HG03469 (cell line): ENCODE measurements around the gene SPOUT1.
"Not testable (repeated sequence)": the region's sequence is repeated elsewhere in the genome, so short reads cannot be mapped to it uniquely, and the experiment has no call there.

Experiments used
- ATAC-seq: cut with Tn5 transposase; IDR thresholded peaks from one replicate; pipeline ENCODE4 v1.9.1; 2021; ENCODE audit warnings: mild to moderate bottlenecking, moderate library complexity, moderate number of reproducible peaks; ENCODE audit not compliant: unreplicated experiment

The SPOUT1 gene

DNA sequence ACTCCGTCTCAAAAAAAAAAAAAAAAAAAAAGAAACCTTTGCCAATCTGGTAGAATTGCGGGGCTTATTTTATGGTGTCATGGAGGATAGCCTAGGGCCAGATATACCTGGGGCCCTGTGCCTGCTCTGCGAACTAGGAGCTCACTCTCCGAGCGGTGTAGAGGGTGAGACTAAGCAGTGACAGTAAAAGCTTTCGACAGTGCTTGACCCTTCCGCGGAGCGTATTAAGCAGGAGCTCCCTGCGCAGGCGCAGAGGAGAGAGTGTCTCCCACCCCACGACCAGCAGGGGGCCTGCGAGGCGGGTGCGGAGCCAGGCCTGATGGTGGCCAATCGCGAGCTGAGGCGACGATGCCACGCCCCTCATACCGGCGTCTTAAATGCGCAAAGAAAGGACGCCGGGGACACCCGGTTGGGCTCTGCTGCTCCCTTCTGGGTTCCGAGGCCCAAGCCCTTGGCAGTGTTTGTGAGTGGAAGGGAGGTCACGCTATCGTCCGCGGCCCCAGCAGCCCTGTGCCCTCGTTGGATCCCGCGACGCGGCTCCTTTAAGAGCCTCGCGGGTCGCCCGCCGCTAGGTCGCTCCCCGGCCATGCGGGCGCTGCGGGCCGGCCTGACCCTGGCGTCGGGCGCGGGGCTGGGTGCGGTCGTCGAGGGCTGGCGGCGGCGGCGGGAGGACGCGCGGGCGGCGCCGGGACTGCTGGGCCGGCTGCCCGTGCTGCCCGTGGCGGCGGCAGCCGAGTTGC is 11.3 kb downstream of the SPOUT1 start, which contains the start of gene ENDOG:
ENDOG (plus strand) TSS at position 402 of the 740 bp plus-strand sequence; CDS start at position 587, 185 bp downstream.
- ATAC-seq, result peak; percentile 80

DNA sequence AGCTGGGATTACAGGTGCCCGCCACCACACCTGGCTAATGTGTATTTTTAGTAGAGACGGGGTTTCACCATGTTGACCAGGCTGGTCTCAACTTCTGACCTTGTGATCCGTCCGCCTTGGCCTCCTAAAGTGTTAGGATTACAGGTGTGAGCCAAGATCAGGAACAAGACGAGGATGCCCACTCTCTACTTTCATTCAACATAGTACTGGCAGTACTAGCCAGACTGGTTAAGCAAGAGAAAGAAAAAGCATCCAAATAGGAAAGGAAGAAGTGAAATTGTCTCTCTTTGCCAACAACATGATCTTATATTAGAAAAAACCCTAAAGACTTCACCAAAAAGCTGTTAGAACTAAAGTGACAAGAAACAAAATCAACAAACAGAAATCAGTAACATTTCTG is 18.7 kb downstream of the SPOUT1 start:
- ATAC-seq, result no peak

DNA sequence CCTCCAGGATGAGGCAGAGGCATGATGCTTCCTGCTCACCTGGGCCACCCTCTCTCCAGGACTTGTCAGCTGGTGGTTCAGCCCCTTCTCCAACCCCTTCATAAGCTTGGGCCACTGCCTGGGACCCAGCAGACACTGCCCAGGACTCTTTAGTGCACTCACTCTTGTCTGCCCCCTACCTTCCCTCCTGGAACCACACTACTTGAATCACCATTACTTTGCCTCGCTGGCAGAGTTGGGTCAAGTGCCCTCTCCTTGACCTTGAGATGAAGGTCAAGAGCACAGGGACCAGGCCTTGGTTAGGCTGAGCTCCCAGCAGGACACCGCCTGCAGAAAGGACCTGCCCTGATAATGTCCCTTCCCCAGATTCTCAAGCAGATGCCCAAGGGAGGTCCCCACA is 19.8 kb downstream of the SPOUT1 start:
- no peak for ATAC-seq

DNA sequence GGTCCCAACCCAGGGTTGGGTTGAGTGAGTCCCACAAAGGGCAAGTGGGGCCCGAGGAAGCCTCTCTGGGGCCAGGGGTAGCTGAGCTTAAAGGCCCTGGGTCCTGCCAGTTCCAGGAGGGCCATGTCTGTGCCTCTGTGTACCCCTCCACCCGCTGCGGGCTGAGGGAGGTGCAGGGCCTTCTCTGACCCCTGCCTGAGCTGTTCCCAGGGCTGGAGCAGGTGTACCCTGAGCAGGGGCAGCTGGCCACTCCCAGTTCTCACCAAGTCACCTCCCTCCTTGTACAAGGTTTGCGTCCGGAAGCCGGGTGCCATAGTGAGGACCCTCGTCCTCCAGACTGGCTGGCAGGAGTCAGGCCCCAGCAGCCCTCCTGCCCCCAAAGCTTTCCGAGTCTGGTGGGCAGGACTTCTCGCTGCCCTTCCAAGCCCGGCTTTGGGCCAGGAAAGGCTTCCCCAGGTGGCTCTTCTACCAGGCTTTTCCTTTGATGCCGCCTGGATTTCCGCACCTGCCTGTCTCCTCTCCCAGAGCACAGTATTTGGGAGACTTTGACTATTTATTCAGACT is 20.5 kb downstream of the SPOUT1 start:
- no peak for ATAC-seq

DNA sequence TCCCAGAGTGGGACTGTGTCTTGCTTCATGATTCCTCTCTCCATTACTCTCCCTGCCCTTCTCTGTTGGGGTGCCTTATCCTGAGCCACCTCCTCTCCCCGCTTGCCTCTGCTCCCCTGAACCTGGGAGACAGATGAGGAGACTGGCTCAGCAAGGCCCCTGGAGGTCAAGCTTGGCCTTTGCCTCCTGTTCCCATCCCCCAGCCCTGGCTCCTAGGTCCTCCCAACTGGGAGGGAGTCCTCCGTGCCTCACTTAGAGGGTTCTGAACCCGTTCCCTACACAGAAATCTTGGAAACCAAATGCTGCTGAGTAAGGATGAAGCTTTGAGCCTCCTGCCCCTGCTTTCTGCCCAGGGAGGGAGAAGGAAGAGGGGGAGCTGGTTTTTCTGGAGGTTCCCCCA is 21.1 kb downstream of the SPOUT1 start:
- ATAC-seq, result no peak

DNA sequence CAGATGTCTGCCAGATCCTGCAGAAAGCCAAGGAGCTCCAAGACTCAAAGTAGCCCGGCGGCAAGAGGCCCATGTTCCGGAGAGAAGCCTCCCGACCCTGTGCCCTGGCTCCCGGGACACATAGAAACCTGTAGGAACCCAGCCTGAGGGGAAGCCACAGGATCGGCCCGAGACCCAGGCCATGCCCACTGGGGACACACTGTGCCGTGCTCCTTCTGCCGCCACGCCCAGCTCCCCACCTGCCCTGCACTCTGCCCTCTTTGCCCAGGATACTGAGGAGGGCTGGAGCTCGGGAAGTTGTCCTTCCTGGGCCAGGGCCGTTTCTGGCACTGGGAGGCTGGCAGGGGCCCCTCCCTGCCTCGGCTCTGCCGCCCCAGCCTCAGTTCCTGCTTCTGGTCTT is 21.8 kb downstream of the SPOUT1 start:
- ATAC-seq, result no peak

DNA sequence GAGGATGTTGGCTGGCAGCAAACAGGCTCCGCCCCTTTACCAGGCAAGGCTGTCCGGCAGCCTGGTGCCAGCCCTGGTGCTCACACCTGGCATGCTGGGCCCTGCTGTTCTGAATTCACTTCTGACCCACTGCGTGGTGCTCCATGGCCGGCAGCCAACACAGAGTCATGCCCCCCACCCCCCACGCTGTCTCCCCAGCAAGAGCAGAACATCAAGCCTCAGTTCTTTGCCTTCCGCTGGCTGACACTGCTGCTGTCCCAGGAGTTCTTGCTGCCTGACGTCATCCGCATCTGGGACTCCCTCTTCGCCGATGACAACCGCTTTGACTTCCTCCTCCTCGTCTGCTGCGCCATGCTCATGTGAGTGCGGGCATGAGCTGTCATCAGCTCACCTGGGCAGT is 23.9 kb downstream of the SPOUT1 start:
- no peak for ATAC-seq

DNA sequence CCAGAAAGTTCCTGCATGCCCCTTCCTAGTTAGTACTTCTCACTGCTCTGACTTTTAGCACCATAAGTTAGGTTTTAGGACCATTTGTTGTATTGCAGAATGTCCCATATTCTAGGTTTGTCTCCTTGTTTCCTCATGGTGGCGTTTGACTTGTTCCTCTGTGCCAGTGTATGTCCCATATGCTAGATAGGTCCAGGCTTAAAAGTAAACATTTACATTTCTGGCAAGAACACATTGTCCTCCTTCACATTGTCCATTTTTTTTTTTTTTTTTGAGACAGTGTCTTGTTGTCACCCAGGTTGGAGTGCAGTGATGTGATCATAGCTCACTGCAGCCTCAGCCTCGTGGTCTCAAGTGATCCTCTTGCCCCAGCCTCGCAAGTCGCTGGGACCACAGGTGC is 27.1 kb downstream of the SPOUT1 start:
- ATAC-seq, result no peak

DNA sequence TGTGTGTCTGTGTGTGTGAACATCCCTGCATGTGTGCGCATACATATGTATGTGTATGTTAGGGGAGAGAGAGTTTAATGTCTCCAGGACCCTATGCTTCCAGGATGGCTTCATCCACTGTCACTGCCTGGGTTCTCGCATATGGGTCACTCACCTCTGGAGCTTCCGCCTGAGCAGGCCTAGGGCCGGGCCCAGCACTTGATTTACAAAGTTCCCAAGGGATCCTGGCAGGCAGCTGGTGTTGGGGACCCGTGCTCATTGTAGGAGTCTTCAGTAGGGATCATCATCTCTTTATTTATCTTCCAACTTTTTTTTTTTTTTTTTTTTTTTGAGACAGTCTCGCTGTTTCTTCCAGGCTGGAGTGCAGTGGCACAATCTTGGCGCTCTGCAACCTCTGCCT is 29.5 kb downstream of the SPOUT1 start:
- ATAC-seq, result no peak

DNA sequence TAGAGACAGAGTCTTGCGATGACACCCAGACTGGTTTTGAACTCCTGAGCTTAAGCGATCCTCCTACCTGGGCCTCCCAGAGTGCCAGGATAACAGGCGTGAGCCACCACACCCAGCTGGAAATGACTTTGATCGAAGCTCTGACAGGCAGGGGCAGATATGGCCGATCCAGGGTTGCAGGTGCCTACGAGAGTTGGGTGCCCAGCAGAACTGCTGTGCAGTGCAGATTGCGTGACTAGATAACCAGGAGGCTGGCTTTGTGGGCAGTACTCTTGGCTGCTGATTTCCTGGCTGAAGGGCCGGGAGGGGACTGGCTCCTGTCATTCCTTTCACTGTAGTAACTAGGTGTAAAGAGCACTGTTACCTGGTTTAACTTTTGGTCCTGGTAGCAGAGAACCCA is 30.7 kb downstream of the SPOUT1 start:
- ATAC-seq, result no peak

DNA sequence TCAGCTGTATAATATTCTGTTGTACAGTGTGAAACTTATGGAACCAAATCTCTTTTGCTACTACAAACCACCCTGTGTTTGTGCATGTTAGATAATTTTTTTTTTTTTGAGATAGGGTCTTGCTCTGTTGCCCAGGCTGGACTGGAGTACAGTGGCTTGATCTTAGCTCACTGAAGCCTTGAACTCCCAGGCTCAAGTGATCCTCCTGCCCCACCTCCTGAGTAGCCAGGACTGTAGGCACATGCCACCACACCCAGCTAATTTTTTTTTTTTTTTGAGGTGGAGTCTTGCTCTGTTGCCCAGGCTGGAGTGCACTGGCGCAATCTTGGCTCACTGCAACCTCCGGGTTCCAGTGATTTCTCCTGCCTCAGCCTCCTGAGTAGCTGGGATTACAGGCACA is 34.6 kb downstream of the SPOUT1 start:
- ATAC-seq, result not testable (repeated sequence)

DNA sequence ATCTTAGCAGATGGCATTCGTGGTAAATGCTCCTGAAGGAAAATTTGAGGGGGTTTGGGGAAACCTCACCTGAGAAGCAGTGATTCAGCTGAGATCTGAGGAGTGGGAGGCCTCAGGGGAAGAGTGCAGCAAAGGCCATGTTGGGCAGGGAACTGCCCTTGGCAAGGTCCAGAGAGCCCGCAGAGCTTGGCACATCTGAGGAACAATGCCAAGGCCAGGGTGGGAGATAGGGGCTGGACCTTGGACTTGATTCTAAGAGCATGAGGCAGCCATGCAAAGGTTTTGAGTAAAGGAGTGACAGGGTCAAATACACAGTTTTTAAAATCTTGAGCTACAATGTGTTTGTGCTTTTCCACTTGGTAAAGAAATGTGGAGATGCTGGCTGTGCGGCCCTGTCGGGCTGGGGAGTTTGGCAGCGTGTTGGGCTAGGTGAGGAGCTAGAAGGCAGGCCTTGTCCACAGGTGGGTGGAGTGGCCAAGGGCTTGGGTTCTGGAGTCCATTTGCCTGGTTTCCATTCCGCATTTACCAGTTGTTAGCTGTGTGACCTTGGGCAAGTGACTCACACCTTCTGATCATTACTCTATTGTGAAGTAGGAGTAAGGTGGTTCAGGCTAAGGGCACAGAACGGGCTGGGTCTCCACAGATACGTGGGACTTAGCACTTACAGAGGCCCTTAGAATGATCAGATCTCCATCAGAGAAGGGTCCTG is 36.5 kb downstream of the SPOUT1 start:
- ATAC-seq, result no peak

DNA sequence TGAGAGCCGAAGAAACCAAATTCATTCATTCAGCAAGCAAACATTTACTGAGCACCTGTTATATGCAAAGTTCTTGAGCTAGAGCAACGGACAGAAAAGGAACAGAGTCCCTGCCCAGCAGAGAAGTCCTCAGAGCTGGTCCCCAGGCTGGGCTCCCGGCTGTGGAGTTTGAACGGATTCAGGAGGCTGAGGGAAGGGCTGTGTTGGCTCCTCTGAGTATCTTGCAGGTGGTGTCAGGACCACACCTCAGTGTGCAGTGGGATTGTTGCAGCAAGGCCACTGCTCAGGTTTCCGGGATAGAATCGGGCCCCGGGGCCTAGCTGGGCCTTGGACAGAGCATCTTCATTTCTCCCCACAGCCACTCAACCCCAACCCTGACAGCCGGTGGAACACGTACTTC is 37.5 kb downstream of the SPOUT1 start:
- ATAC-seq, result no peak

DNA sequence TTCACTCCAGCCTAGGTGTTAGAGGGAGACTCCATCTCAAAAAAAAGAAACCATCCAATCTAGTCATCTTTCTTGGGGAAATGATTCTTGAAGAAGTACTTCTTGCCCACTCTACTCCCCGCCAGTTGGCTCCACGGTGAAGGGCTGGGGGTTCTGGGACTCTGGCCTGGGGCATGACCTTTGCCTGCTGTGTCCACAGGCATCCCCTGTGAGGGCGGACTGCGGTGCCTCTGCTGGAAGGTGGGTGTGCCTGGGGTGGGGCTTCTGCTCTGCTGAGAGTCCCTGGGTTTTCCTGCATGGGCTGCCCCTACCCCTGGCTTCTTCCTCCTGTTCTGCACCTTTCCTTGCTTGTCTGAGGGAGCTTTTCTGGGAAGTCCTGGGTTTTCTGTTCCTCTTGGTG is 39.1 kb downstream of the SPOUT1 start:
- no peak for ATAC-seq

DNA sequence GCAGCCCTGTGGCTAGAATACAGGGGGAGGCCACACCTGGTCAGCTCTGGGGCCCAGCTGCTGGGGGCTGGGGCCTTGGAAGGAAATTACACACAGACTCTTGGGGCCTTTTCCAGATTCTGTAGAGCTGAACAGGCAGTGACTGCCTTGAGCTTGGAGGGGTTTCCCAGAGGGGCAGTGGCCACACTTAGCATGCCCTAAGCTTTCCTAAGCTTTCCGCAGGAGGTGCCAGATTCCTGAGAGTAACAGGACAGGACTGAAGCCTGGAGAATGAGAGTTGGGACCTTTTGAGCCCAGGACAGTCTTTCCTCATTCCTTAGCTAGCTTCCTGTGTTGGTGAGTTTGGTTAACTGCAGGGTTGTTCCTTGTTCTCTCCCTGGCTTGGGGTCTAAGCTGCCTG is 41.1 kb downstream of the SPOUT1 start:
- ATAC-seq, result no peak

DNA sequence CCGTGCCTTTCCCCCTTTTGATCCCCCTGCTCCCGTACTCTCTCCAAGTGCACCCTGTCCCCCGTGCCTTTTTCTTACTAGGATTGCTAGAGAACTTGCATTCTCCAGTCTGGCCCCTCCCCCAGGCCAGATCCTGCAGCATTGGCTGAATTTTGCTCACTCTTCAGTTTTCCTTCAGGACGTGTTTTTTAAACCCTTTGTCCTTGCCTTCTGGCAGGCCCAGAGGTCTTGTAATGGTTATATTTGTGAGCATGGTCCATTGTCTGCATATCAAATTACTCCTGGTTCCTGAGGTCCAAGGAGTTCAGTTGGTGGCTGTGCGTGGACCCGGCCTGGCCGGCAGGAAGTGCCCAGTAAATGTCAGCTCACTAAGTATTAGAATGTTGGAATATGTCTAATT is 41.9 kb downstream of the SPOUT1 start:
- ATAC-seq, result no peak

DNA sequence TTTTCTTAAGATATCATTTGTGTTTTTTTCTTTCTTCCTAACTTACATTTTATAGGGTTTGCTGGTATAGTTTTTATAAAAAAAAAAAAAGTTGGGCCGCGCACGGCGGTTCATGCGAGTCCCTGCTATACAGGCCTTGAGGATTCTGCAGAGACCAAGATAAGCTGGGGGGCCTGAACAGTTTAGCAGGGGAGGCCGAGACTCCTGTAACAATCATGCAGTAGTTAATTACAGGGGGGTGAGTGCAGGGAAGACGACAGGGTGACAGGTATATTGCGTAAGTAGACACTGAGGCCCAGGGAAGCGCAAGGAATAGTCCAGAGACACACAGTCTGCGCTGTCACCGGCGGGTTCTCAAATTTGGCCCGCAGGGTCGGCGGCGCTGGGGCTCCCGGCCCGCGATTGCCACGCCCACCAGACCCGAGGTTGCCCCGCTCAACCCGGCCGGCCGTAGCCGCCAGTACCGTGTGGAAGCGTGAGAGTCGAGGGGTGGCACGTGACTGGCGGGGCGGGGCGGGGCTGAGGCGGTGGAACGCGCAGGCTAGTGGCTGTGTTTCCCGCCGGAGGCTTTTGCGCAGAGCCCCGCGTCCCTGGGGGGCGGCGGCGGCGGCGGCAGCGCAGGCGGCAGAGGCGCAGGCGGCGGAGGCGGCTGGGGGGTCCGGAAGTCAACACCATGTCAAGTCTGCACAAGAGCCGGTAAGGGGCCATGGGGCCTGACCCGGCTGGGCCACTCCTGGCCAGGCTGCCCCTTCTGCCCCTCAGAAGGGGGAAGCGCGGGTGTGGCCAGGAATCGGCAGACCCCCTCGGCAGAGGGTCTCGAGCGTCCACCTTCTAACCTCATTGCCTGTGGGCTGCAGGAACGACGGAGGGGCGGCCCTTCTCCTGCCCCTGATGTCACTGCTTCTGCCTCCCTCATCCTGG is 42.7 kb downstream of the SPOUT1 start, which contains the start of gene TBC1D13:
TBC1D13 (plus strand) TSS at position 573 of the 921 bp plus-strand sequence; CDS start at position 674, 101 bp downstream.
- peak; percentile 57 for ATAC-seq

DNA sequence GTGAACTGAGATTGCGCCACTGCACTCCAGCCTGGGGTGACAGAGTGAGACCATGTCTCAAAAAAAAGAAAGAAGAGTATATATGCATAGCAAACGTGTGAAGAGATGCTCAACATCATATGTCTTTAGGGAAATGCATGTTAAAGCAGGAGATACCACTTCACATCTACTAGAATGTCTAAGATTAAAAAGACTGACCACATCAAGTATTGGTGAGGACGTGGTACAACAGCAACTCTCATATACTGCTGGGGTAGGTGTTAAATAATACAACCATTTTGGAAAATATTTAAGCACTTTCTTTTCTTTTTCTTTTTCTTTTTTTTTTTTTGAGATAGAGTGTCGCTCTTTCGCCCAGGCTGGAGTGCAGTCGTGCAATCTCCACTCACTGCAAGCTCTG is 44.2 kb downstream of the SPOUT1 start:
- ATAC-seq, result no peak

DNA sequence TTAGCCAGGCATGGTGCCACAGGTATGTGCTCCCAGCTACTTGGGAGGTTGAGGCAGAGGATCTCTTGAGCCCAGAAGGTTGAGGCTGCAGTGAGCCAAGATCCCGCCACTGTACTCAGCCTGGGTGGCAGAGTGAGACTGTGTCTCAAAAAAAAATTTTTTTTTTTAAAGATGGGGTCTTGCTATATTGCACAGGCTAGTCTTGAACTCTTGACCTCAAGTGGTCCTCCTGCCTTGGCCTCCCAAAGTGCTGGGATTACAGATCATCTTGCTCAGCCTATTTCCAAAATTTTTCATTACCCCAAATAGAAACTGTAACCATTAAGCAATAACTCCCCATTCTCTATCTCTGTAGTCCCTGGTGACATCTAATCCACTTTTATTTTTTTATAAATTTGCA is 46.9 kb downstream of the SPOUT1 start:
- no peak for ATAC-seq

DNA sequence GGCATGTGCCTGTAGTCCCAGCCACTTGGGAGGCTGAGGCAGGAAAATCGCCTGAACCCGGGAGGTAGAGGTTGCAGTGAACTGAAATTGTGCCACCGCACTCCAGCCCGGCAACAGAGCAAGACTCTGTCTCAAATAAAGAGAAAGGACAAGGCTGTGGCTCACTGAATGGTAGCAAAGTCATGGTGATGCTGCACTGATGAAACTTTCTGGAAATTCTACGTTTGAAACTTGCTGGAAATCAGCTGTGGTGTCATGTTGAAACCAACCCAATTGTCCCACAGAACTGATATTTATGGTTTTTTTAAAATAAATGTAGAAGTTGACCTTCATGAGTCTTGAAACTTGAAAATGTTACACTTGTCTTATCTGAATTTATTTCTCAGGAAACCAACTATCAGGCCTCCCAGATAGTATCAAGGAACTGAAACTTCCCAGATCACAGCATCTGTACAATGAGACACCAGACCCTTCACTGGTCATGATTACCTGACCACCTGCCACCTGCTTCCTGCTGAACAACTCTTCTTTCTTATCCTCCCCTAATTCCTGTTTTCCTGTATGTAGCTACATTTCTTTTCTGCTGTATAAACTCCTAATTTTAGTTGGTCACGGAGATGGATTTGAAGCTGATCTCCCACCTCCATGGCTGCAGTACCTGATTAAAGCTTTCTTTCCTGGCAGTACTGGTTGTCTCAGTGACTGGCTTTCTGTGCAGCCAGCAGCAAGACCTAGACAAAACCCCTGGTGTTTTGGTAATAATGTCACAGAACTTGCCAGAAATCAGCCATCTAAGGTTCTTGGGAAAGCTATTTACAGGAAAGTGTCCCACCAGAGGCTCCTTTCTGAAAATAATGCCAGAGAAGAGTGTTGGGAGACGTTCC is 48.2 kb downstream of the SPOUT1 start:
- no peak for ATAC-seq
